CD4-positive, alpha-beta memory T cell (primary cell): ENCODE measurements around the gene PARP6. TPM values are rescaled to one million over a fixed set of nuclear protein-coding genes. Genes with fewer than 3 reads are reported as not detected.

Experiments used
- CTCF ChIA-PET: fragments of 350-600 bp; sonication (Branson Sonifier 250); formaldehyde crosslinking; loops from one replicate; lab custom pipeline; 2021; ENCODE audit warnings: inconsistent platforms; ENCODE audit not compliant: partially characterized antibody; lab: Charles Lee
- POLR2A ChIA-PET: fragments of 350-600 bp; sonication (Branson Sonifier 250); formaldehyde crosslinking; loops from one replicate; lab custom pipeline; 2021; ENCODE audit not compliant: partially characterized antibody; lab: Charles Lee
- DNase-seq, 5 donors: peaks; one replicate each; pipeline versions ENCODE4 v3.0.0 to v3.0.0-alpha.2; 2020 to 2022; ENCODE audit warnings: mixed read lengths in 1 of 5
- H3K27ac ChIP-seq: one replicate; pipeline ENCODE4 v1.7.0; 2013; ENCODE audit warnings: low read depth, low read length
- H3K27me3 ChIP-seq: 2 replicates; pipeline ENCODE4 v1.7.0; 2013; ENCODE audit warnings: mild to moderate bottlenecking, low read length, moderate library complexity; ENCODE audit not compliant: insufficient read depth
- H3K36me3 ChIP-seq: 2 replicates; pipeline ENCODE4 v1.7.0; 2013; ENCODE audit warnings: mild to moderate bottlenecking, low read length, moderate library complexity; ENCODE audit not compliant: insufficient read depth
- H3K4me1 ChIP-seq: 2 replicates; pipeline ENCODE4 v1.7.0; 2013; ENCODE audit warnings: mild to moderate bottlenecking, low read length, moderate library complexity; ENCODE audit not compliant: insufficient read depth
- H3K4me3 ChIP-seq, 2 donors: one replicate each; pipeline ENCODE4 v1.7.0; 2013; ENCODE audit warnings: low read length in 2 of 2, mild to moderate bottlenecking in 1 of 2
- H3K9me3 ChIP-seq, 2 donors: one replicate each; pipeline ENCODE4 v1.7.0; 2013; ENCODE audit warnings: low read length in 2 of 2, control low read depth in 1 of 2; ENCODE audit not compliant: control insufficient read depth in 1 of 2
- H3K27ac Mint-ChIP-seq, 7 donors: one replicate each; pipeline ENCODE4 v1.8.0; 2020 to 2021; ENCODE audit warnings: mixed read lengths in 7 of 7, mild to moderate bottlenecking in 6 of 7, inconsistent platforms in 3 of 7, moderate library complexity in 3 of 7
- H3K27me3 Mint-ChIP-seq, 2 donors: one replicate each; pipeline ENCODE4 v1.8.0; 2020 to 2021; ENCODE audit warnings: mixed read lengths in 2 of 2
- H3K36me3 Mint-ChIP-seq, 2 donors: one replicate each; pipeline ENCODE4 v1.8.0; 2020 to 2021; ENCODE audit warnings: mixed read lengths in 2 of 2, inconsistent platforms in 1 of 2, mild to moderate bottlenecking in 1 of 2
- H3K4me1 Mint-ChIP-seq, 4 donors: one replicate each; pipeline ENCODE4 v1.8.0; 2020 to 2021; ENCODE audit warnings: mixed read lengths in 4 of 4, mild to moderate bottlenecking in 1 of 4
- H3K4me3 Mint-ChIP-seq, 8 donors: one replicate each; pipeline ENCODE4 v1.8.0; 2020 to 2021; ENCODE audit warnings: mixed read lengths in 8 of 8, mild to moderate bottlenecking in 7 of 8, moderate library complexity in 6 of 8, inconsistent platforms in 3 of 8
- H3K9me3 Mint-ChIP-seq, 8 donors: one replicate each; pipeline ENCODE4 v1.8.0; 2020 to 2021; ENCODE audit warnings: mixed read lengths in 8 of 8, mild to moderate bottlenecking in 5 of 8, inconsistent platforms in 3 of 8, moderate library complexity in 1 of 8
- intact Hi-C: fragments of 100-400 bp; cut with micrococcal nuclease; formaldehyde crosslinking; loops from one replicate; pipeline ENCODE4 v1.15.1; 2023
- polyA plus RNA-seq, 2 donors: library from polyadenylated mRNA; unstranded; fragments of 300-500 nt; fragmentation: Illumina TruSeq; gene quantifications; one replicate each; pipeline ENCODE4 v1.2.3, GENCODE V29; 2021
- total RNA-seq, 2 experiments: library from RNA; stranded (reverse); gene quantifications; one replicate each; pipeline ENCODE4 v1.2.3, GENCODE V29; 2021

The PARP6 gene
- total and polyA plus RNA-seq, 4 experiments from 2014 or later = 7.5 to 111 (median 72.5) TPM

- no peak for DNase-seq
- Mint-ChIP-seq H3K36me3 (peaks cover 80 to 99% of the 10 kb centered on the region in 2 donors), H3K27ac (peak overlapping the region in 1 of 7 donors; percentile 60), H3K4me1 (peaks cover 0 to 7% (median 4%) of the 10 kb centered on the region in 4 donors), H3K27me3 (no peaks in the 10 kb centered on the region), H3K4me3 (no peak overlapping the region), H3K9me3 (no peaks in the 10 kb centered on the region)
- Histone ChIP-seq H3K27me3 (no peaks in the 10 kb centered on the region), H3K27ac (no peak overlapping the region), H3K9me3 (no peaks in the 10 kb centered on the region), H3K36me3 (peaks cover 97% of the 10 kb centered on the region), H3K4me3 (no peak overlapping the region), H3K4me1 (no peaks in the 10 kb centered on the region)
- CTCF ChIA-PET = interaction anchor here (5.0 kb wide), 1 partner anchor 23 kb away, joined by 53 read pairs; no protein-coding TSS in a partner anchor
- POLR2A ChIA-PET = no interaction called here
- intact Hi-C loops = loop anchor here (5.0 kb wide), 1 partner anchor 329 kb away; no protein-coding TSS in a partner anchor
Measured at GRCh38 chr15:72203507-72203837, 68.9 kb downstream of the PARP6 start.

- peaks cover 92% of the 10 kb centered on the region for H3K36me3 ChIP-seq
- H3K36me3 Mint-ChIP-seq = peaks cover 82 to 94% of the 10 kb centered on the region in 2 donors
- H3K4me1 ChIP-seq = peaks cover 2% of the 10 kb centered on the region
- H3K27ac ChIP-seq = no peak overlapping the region
- no peaks in the 10 kb centered on the region for H3K27me3 ChIP-seq
- peaks cover 0 to 9% (median 6%) of the 10 kb centered on the region in 4 donors for H3K4me1 Mint-ChIP-seq
- DNase-seq = no peak
- H3K9me3 Mint-ChIP-seq = peaks cover 0 to 1% (median 0%) of the 10 kb centered on the region in 8 donors
- no peaks in the 10 kb centered on the region for H3K27me3 Mint-ChIP-seq
- ChIA-PET CTCF (interaction anchor here (5.0 kb wide), 1 partner anchor 23 kb away, joined by 53 read pairs; no protein-coding TSS in a partner anchor), POLR2A (no interaction called here)
- H3K9me3 ChIP-seq = no peaks in the 10 kb centered on the region
- intact Hi-C loops = loop anchor here (5.0 kb wide), 1 partner anchor 329 kb away; no protein-coding TSS in a partner anchor
- peak overlapping the region in 6 of 7 donors; percentile 60 to 89 (median 68) for H3K27ac Mint-ChIP-seq
- no peak overlapping the region for H3K4me3 Mint-ChIP-seq
- H3K4me3 ChIP-seq = no peak overlapping the region
Measured at GRCh38 chr15:72202801-72203506, 69.4 kb downstream of the PARP6 start.

GRCh38 chr15:72202302-72202701, 70.1 kb downstream of the PARP6 start:
- Histone ChIP-seq H3K4me3 (no peak overlapping the region), H3K9me3 (no peaks in the 10 kb centered on the region), H3K27ac (no peak overlapping the region), H3K36me3 (peaks cover 85% of the 10 kb centered on the region), H3K4me1 (peaks cover 4% of the 10 kb centered on the region), H3K27me3 (no peaks in the 10 kb centered on the region)
- intact Hi-C loops = loop anchor here (5.0 kb wide), 1 partner anchor 330 kb away; no protein-coding TSS in a partner anchor
- Mint-ChIP-seq H3K4me3 (no peak overlapping the region), H3K27me3 (no peaks in the 10 kb centered on the region), H3K36me3 (peaks cover 76 to 87% of the 10 kb centered on the region in 2 donors), H3K4me1 (peaks cover 0 to 11% (median 7%) of the 10 kb centered on the region in 4 donors), H3K27ac (no peak overlapping the region), H3K9me3 (peaks cover 0 to 3% (median 0%) of the 10 kb centered on the region in 8 donors)
- POLR2A ChIA-PET = interaction anchor here (1.7 kb wide), 1 partner anchor 28 kb away, joined by 6 read pairs; the partner anchor contains the start of gene PKM
- CTCF ChIA-PET = interaction anchor here (4.8 to 5.0 kb wide), 2 partner anchors 24 to 83 kb away, joined by 53 to 82 read pairs; no protein-coding TSS in a partner anchor
- no peak for DNase-seq

- Histone ChIP-seq H3K27me3 (no peaks in the 10 kb centered on the region), H3K4me1 (peaks cover 4% of the 10 kb centered on the region), H3K4me3 (no peak overlapping the region), H3K36me3 (peaks cover 77% of the 10 kb centered on the region), H3K9me3 (no peaks in the 10 kb centered on the region), H3K27ac (no peak overlapping the region)
- POLR2A ChIA-PET = interaction anchor here (0.9 to 1.7 kb wide), 3 partner anchors 25 to 29 kb away, joined by 3 to 6 read pairs (median 4); partner anchors contain the start of gene PKM
- intact Hi-C loops = loop anchor here (5.0 kb wide), 1 partner anchor 331 kb away; no protein-coding TSS in a partner anchor
- no peak for DNase-seq
- peaks cover 0 to 2% of the 10 kb centered on the region in 2 donors for H3K27me3 Mint-ChIP-seq
- CTCF ChIA-PET = interaction anchor here (0.7 to 5.0 kb wide), 9 partner anchors 10 to 129 kb away, joined by 3 to 82 read pairs (median 16); no protein-coding TSS in a partner anchor
- peaks cover 0 to 14% (median 9%) of the 10 kb centered on the region in 4 donors for H3K4me1 Mint-ChIP-seq
- no peak overlapping the region for H3K4me3 Mint-ChIP-seq
- peaks cover 69 to 79% of the 10 kb centered on the region in 2 donors for H3K36me3 Mint-ChIP-seq
- H3K27ac Mint-ChIP-seq = peak overlapping the region in 3 of 7 donors; percentile 6 to 48 (median 43)
- peaks cover 0 to 3% (median 0%) of the 10 kb centered on the region in 8 donors for H3K9me3 Mint-ChIP-seq
Measured at GRCh38 chr15:72201391-72201921, 70.9 kb downstream of the PARP6 start.

- H3K27ac ChIP-seq = no peak overlapping the region
- no peaks in the 10 kb centered on the region for H3K27me3 ChIP-seq
- peaks cover 68% of the 10 kb centered on the region for H3K36me3 ChIP-seq
- Mint-ChIP-seq H3K27me3 (peaks cover 0 to 2% of the 10 kb centered on the region in 2 donors), H3K9me3 (peaks cover 0 to 3% (median 0%) of the 10 kb centered on the region in 8 donors), H3K4me1 (peaks cover 0 to 14% (median 9%) of the 10 kb centered on the region in 4 donors), H3K4me3 (no peak overlapping the region), H3K36me3 (peaks cover 61 to 71% of the 10 kb centered on the region in 2 donors), H3K27ac (peak overlapping the region in 4 of 7 donors; percentile 43 to 57 (median 46))
- CTCF ChIA-PET = interaction anchor here (0.7 to 5.0 kb wide), 23 partner anchors 11 to 331 kb away, joined by 3 to 82 read pairs (median 4); no protein-coding TSS in a partner anchor
- no peak for DNase-seq
- H3K9me3 ChIP-seq = no peaks in the 10 kb centered on the region
- H3K4me3 ChIP-seq = no peak overlapping the region
- H3K4me1 ChIP-seq = peaks cover 4% of the 10 kb centered on the region
- intact Hi-C loops = loop anchor here (5.0 kb wide), 1 partner anchor 332 kb away; no protein-coding TSS in a partner anchor
- POLR2A ChIA-PET = interaction anchor here (0.9 to 1.7 kb wide), 5 partner anchors 26 to 74 kb away, joined by 3 to 6 read pairs (median 3); partner anchors contain the start of gene PKM
Measured at GRCh38 chr15:72200395-72201237, 71.7 kb downstream of the PARP6 start.

GRCh38 chr15:72199721-72200212, 72.6 kb downstream of the PARP6 start:
- H3K4me3 Mint-ChIP-seq = no peak overlapping the region
- ChIA-PET CTCF (interaction anchor here (0.7 to 5.0 kb wide), 21 partner anchors 12 to 332 kb away, joined by 3 to 82 read pairs (median 5); no protein-coding TSS in a partner anchor), POLR2A (interaction anchor here (0.9 to 1.3 kb wide), 2 partner anchors 31 to 75 kb away, joined by 3 read pairs; no protein-coding TSS in a partner anchor)
- H3K36me3 Mint-ChIP-seq = peaks cover 55 to 62% of the 10 kb centered on the region in 2 donors
- DNase-seq = peak; percentile 69 to 78 (median 72)
- Histone ChIP-seq H3K27me3 (no peaks in the 10 kb centered on the region), H3K4me1 (peaks cover 4% of the 10 kb centered on the region), H3K27ac (no peak overlapping the region), H3K9me3 (no peaks in the 10 kb centered on the region), H3K4me3 (no peak overlapping the region), H3K36me3 (peaks cover 60% of the 10 kb centered on the region)
- peaks cover 2 to 3% of the 10 kb centered on the region in 2 donors for H3K27me3 Mint-ChIP-seq
- intact Hi-C loops = loop anchor here (1.0 to 10.0 kb wide), 5 partner anchors 27 to 475 kb away; partner anchors contain the start of gene PARP6
- H3K9me3 Mint-ChIP-seq = peaks cover 0 to 3% (median 0%) of the 10 kb centered on the region in 8 donors
- peaks cover 0 to 14% (median 9%) of the 10 kb centered on the region in 4 donors for H3K4me1 Mint-ChIP-seq
- peak overlapping the region in 3 of 7 donors; percentile 30 to 53 (median 48) for H3K27ac Mint-ChIP-seq
